NCI-H82 treated with DMSO at 0.1 percent for 48 hours (cell line): ENCODE results near the gene HOXB1.
"Not testable (repeated sequence)": the region's sequence is repeated elsewhere in the genome, so short reads cannot be mapped to it uniquely, and the experiment has no call there.

Experiments used
- DNase-seq: peaks from one replicate; lab custom pipeline; 2025; ENCODE audit not compliant: unreplicated experiment; lab: John Stamatoyannopoulos, UW

Gene HOXB1

GRCh38 chr17:48544349-48545021, 13.7 kb upstream of the HOXB1 start:
- DNase-seq: no peak

GRCh38 chr17:48543854-48544348, 13.1 kb upstream of the HOXB1 start:
- no peak for DNase-seq

- no peak for DNase-seq
Observed at GRCh38 chr17:48543107-48543853, 12.5 kb upstream of the HOXB1 start.

GRCh38 chr17:48542698-48543106, 11.9 kb upstream of the HOXB1 start:
- DNase-seq: no peak

- DNase-seq: no peak
Observed at GRCh38 chr17:48542114-48542656, 11.4 kb upstream of the HOXB1 start.

GRCh38 chr17:48541577-48542113, 10.8 kb upstream of the HOXB1 start:
- no peak for DNase-seq

- DNase-seq: no peak
Observed at GRCh38 chr17:48541036-48541576, 10.3 kb upstream of the HOXB1 start.

- DNase-seq: no peak
Observed at GRCh38 chr17:48540213-48540612, 9.4 kb upstream of the HOXB1 start.

GRCh38 chr17:48539177-48539576, 8.4 kb upstream of the HOXB1 start:
- DNase-seq: no peak

GRCh38 chr17:48537316-48537715, 6.5 kb upstream of the HOXB1 start:
- DNase-seq: no peak

- not testable (repeated sequence) for DNase-seq
Observed at GRCh38 chr17:48535793-48536559, 5.2 kb upstream of the HOXB1 start.

- no peak for DNase-seq
Observed at GRCh38 chr17:48532261-48532660, 1.4 kb upstream of the HOXB1 start.

- DNase-seq: no peak
Observed at GRCh38 chr17:48530208-48530886, 464 bp downstream of the HOXB1 start.

- no peak for DNase-seq
Observed at GRCh38 chr17:48529683-48530009, 1.2 kb downstream of the HOXB1 start.

GRCh38 chr17:48528936-48529682, 1.7 kb downstream of the HOXB1 start:
- no peak for DNase-seq

GRCh38 chr17:48528153-48528935, 2.5 kb downstream of the HOXB1 start:
- DNase-seq: no peak

- no peak for DNase-seq
Observed at GRCh38 chr17:48527547-48527932, 3.3 kb downstream of the HOXB1 start.

- DNase-seq: no peak
Observed at GRCh38 chr17:48526608-48527546, 3.9 kb downstream of the HOXB1 start.
